Stimulated activated CD4-positive, alpha-beta T cell treated with anti-CD3 and anti-CD28 coated beads, Interleukin-4, amount 100 ng/mL, for 1 hour (primary cell): Measurements from ENCODE around the gene FAM153A.
"Not testable (repeated sequence)": the region's sequence is repeated elsewhere in the genome, so short reads cannot be mapped to it uniquely, and the experiment has no call there.

Source experiments
- DNase-seq: peaks from one replicate; pipeline ENCODE4 v3.0.0-alpha.2; 2020

FAM153A gene

GRCh38 chr5:177782792-177783633 lies at the start of gene FAM153A:
Gene FAM153A, minus strand, starts transcription at chr5:177782899.
- not testable (repeated sequence) for DNase-seq

DNA sequence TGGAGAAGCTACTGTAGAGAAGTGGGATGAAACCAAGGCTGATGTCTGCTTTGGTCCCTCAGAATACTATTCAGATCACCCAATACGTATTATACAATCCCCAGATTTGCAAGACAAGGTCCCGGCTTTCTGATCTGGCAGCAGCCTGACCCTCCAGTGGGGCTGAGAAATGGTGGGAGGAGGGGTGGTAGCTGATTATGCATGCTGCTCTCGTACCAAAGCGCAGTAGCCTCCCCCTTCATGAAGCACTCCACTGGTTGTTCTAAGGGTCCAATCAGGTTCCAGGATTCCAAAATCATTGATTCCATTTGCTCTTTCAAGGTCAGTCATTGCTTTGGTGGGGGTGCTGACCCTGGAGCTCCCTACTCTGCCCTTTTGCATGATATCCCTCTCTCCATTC lies 49.6 kb upstream of the FAM153A start:
- not testable (repeated sequence) for DNase-seq

DNA sequence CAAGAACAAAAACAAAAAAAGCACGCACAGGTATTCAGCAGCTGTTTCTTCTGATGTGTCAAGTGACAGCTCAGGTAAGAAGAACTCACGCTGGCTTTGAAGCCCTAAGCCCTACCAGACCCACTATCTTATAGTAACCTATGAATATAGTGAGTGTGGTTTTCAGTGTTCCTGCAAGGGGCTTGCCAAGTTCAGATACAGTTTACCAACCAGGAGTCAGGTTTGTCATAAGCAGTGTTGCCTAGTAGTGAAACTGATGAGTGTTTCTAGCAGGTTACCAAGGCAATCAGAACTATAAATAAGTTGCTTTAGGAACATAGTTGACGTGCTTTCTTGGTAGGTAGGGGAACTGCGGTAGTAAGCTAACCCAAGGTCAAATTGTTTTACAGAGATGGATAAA lies 43.4 kb upstream of the FAM153A start:
- DNase-seq = not testable (repeated sequence)

GRCh38 chr5:177824776-177825175 lies 42.1 kb upstream of the FAM153A start:
- DNase-seq = not testable (repeated sequence)

GRCh38 chr5:177822489-177822888 lies 39.8 kb upstream of the FAM153A start:
- not testable (repeated sequence) for DNase-seq

DNA sequence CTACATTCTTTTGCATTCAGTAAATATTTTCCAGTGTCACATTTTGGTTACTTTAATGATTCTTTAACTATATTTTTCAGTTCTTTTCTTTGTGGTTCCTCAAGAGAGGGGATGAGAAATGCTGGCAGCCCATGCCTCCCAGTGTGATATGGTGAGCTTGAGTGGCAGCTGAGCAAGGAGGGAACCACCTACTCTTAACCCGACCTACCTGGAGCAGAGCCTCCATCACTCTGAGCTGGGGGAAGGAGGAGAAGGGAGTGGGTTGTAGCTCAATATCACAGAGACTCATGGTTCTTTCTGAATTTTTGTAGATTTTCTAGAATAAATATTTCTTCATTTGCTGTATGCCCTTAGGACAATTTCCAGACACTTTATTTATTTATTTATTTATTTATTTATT lies 37.0 kb upstream of the FAM153A start:
- DNase-seq = not testable (repeated sequence)

DNA sequence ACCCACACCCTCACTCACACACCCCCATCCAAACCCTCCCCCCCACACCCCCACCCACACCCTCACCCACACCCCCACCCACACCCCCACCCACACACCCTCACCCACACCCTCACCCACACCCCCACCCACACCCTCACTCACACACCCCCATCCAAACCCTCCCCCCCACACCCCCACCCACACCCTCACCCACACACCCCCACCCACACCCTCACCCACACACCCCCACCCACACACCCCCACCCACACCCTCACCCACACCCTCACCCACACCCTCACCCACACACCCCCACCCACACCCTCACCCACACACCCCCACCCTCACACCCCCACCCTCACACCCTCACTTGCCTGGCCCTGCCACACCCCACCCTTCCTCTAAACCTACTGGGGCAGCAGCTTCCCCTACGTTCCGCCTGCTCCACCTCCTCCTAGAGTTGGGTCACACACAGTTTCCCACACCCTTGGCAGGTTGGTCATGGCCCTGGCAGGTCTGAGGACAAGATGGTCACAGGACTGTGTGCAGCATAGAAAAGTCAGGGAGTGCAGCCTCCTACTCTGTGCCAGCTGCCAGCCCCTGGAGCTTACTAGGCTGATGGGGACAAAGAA lies 30.2 kb upstream of the FAM153A start:
- not testable (repeated sequence) for DNase-seq

- not testable (repeated sequence) for DNase-seq
Measured at GRCh38 chr5:177812160-177812743, 29.6 kb upstream of the FAM153A start.

DNA sequence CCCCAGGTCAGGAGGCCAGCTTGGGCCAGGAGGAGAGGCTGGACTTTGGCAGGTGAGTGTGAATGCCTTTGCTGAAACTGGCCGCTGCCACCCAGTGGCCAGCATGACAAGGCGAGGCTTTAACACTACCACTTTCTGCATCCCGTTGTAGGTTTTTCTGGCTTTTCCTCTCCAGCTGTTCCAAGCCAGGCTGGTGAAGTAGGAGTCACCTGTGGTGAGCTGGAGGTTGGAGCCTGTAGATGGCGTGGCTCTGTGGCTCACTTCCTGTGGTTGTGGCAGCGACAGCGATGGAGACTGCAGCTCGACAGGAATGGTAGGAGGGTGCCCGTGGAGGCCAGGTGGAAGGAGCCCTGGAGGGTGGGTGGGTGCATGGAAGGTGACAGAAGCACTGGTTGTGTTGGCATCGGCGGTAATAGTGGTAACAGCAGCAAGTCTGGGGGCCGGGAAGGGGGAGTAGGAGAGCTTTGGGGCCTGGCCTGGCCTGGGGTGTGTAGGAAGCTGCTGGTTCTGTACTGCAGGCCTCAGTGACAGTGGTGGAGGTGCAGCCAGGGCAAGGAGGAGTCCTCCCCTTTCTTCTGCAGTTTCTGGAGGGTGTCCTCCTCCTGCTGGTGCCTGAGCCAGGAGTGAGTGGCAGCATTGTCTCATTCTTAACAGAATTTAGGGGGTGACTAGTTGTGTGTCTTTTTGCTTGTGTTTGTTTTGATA lies 26.7 kb upstream of the FAM153A start:
- peak; percentile 24 for DNase-seq

- not testable (repeated sequence) for DNase-seq
Measured at GRCh38 chr5:177808420-177808819, 25.7 kb upstream of the FAM153A start.

DNA sequence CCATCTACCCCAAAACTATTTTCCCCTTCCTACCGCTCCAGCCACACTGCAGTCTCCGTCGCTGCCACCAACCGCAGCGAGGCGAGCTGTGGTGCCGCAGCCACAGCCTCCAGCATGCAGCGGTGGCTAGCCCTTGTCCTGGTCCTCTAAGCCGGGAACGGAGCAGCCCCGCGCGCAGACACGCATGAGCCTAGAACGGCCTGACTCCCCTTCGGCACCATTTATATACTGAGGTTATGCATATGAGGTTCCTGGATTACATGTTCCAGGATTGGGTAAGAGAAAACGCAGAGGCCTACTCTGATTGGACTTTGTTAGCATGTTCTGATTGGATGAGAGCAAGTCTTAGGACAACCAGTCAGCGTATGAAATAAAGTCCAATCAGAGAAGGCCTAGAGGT lies 24.6 kb upstream of the FAM153A start:
- not testable (repeated sequence) for DNase-seq

DNA sequence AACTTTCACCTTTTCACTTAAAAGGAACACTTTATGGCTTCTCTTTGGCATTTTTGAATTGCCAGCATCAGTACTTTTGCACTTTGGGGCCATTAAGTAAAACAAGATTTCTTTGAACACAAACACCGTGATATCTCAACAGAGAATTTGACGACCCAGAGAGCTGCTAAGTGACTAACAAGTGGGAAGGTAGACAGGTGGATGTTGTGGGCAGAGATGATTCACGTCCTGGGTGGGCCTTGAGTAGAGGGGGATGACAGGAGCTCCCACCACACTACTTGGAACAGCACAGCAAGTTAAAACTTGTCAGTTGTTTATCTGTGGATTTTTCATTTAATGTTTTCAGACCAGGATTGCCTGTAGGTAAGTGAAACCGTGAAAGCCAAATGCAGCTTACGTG lies 18.7 kb upstream of the FAM153A start:
- DNase-seq = not testable (repeated sequence)

DNA sequence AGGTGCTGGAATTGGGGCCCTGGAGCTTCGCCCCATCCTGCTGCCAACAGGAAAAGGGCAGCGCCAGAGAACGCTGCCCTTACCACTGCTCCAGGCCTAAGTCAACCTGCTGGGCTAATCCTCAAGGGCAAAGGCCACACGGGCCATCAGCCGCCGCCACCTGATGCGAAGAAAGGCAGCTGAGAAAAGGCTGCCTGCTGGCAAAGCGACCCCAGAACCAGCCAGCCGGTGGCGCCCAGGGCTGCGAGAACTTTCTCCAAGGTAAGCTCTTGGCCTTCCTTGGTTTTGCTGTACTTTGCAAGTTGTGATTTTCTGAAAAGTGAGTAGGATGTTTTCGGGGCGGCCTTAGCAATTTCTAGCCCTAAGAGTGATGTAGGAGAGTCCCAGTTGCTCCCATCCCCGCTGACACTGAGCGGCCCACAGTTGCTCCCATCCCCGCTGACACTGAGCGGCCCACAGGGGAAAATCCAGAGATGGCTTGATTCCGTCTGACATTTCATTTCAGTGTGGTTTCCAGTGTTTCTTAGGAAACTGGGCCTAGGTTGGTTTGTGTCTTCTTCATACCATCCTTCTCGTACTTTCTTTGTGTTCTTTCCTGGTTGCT lies 15.6 kb upstream of the FAM153A start:
- not testable (repeated sequence) for DNase-seq

- DNase-seq = not testable (repeated sequence)
Measured at GRCh38 chr5:177793272-177793671, 10.6 kb upstream of the FAM153A start.

- DNase-seq = not testable (repeated sequence)
Measured at GRCh38 chr5:177791649-177792048, 8.9 kb upstream of the FAM153A start.

- DNase-seq = not testable (repeated sequence)
Measured at GRCh38 chr5:177782169-177782568, 530 bp downstream of the FAM153A start.

GRCh38 chr5:177771206-177771605 lies 11.5 kb downstream of the FAM153A start:
- DNase-seq = not testable (repeated sequence)

GRCh38 chr5:177770646-177771045 lies 12.1 kb downstream of the FAM153A start:
- peak; percentile 13 for DNase-seq

GRCh38 chr5:177763737-177764508 lies 18.8 kb downstream of the FAM153A start:
- not testable (repeated sequence) for DNase-seq

GRCh38 chr5:177760954-177761353 lies 21.7 kb downstream of the FAM153A start:
- DNase-seq = not testable (repeated sequence)

DNA sequence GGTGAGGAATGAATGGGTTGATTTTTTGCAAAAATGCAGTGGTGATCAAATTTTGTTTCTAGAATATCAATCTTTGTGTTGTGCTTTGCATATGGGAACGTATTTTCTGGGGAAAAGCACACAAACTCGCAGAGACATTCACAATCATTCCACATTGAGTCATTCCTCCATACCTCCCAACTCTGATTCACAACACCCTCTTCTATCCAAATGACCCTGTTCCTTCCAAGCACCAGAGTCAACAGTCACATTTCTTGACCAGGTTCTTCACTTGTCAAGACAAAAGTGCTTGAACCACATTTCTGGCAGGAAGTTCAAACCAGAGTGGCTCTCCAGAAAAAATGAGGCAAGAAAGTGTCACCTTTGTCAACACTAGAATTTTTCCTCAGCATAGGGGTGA lies 35.3 kb downstream of the FAM153A start:
- not testable (repeated sequence) for DNase-seq

DNA sequence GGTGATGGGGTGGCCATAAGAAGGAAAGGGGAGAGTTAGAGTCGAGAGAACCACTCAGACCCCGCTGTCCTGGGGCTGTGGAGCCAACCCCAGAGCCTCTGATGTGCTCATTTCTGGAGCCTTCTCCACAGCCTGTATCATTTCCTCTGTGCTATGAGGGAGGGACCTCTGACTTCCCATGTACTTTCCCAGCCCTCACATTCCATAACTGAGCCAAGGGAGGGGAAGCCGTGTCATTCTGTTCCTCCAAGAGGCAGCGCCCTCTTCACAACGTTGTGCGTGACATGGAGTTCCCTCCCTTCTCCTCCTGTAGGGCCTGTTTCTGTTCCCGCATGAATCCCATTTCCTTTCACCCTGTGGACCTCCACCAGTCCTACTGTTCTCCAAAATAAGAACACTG lies 57.8 kb downstream of the FAM153A start:
- DNase-seq = not testable (repeated sequence)
